ENCODE results near the gene ATAD3A.
"Not testable (repeated sequence)": the region's sequence is repeated elsewhere in the genome, so short reads cannot be mapped to it uniquely, and the experiment has no call there.

The ATAD3A gene

GRCh38 chr1:1511533-1512285 lies at the start of gene ATAD3A:
Gene ATAD3A, plus strand, starts transcription at chr1:1512162. Its CDS starts 107 bp downstream, at chr1:1512269.
- peak; percentile 98 for DNase-seq

- DNase-seq, result no peak
Observed at GRCh38 chr1:1462318-1462966, 49.5 kb upstream of the ATAD3A start.

DNA sequence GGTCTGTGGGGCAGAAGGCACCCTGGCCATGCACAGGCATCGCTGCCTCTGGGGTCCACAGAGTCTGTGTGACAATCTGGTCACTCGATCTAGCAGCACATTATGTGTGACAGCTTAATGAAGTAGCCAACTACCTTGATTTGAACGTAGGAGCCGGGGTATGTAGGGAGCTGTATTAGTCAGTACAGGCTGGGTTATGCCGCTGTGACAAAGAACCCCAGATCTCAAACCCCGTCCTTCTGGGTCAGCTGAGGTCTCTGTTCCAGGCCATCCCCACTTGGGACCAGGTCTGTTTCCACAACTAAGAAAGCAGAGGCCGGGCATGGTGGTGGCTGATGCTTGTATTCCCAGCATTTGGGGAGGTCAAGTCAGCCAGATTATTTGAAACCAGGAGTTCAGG lies 48.6 kb upstream of the ATAD3A start:
- no peak for DNase-seq

GRCh38 chr1:1468196-1468985 lies 43.6 kb upstream of the ATAD3A start:
- DNase-seq, result not testable (repeated sequence)

DNA sequence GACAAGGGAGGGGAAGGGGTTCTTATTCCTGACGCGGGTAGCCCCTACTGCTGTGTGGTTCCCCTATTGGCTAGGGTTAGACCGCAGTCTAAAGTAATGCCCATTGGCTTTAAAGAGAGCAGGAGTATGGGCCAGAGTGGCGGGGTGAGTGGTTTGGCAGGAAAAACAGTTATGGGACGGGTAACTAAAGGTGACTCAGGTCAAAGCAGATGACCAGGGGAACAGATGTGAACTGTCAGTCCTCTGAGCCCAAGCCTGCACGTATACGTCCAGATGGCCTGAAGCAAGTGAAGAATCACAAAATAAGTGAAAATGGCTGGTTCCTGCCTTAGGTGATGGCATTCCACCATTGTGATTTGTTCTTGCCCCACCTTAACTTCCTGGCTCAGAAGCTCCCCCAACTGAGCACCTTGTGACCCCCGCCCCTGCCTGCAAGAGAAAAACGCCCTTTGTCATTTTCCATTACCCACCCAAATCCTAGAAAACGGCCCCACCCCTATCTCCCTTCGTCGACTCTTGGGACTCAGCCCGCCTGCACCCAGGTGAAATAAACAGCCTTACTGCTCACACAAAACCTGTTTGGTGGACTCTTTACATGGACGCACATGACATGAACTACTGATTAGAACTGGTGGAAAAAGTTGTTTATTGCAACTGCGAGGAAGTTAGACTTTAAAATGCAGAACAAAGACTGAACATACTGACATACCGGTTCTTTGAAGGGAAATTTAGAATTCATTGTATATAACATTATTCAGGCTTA lies 41.2 kb upstream of the ATAD3A start:
- DNase-seq, result peak; percentile 57

DNA sequence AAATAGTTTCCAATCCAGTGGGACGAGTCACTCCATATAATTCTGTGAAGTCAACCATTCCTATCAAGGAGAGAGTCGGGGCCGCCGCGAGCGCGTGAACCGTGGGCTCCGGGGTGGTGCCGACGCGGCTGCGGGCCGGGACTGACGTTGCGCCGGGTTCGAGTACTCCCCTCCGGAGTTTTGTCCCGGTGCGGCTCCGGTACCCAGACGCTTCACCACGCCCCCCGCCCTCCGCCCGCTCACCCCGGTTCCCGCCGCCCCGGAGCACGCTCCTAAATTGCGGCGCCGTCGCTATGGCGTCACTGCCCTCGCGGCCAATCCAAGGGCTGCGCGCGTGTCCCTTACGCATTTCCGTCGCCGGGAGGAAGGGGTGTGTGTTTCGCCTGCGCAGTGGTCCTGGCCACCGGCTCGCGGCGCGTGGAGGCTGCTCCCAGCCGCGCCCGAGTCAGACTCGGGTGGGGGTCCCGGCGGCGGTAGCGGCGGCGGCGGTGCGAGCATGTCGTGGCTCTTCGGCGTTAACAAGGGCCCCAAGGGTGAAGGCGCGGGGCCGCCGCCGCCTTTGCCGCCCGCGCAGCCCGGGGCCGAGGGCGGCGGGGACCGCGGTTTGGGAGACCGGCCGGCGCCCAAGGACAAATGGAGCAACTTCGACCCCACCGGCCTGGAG lies 40.4 kb upstream of the ATAD3A start, which contains the start of gene ATAD3B:
TSS of gene ATAD3B (plus strand) at position 377 of the 664 bp plus-strand sequence. CDS start at position 497, 120 bp downstream.
- peak; percentile 96 for DNase-seq

GRCh38 chr1:1472053-1472876 lies 39.7 kb upstream of the ATAD3A start:
- not testable (repeated sequence) for DNase-seq

DNA sequence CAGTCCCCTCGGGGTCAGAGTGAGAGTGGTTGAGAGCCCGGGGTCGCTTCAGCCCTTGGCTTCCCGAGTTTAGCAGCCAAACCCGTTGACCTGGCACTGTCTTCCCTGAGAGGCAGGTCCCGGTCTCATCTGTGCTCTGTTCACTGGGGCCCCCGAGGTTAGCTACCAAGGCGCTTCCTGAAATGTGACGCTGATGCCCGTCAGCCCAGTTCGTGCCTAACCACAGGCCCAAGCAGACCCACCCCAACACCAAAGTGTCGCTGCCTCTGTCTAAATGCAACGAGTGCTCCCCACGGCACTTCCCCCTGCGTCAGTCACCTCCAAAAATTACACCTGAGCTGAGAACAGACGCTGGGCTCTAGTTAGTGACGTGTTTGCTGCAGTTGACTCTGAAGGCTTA lies 36.0 kb upstream of the ATAD3A start:
- not testable (repeated sequence) for DNase-seq

- DNase-seq, result no peak
Observed at GRCh38 chr1:1477206-1477605, 34.8 kb upstream of the ATAD3A start.

DNA sequence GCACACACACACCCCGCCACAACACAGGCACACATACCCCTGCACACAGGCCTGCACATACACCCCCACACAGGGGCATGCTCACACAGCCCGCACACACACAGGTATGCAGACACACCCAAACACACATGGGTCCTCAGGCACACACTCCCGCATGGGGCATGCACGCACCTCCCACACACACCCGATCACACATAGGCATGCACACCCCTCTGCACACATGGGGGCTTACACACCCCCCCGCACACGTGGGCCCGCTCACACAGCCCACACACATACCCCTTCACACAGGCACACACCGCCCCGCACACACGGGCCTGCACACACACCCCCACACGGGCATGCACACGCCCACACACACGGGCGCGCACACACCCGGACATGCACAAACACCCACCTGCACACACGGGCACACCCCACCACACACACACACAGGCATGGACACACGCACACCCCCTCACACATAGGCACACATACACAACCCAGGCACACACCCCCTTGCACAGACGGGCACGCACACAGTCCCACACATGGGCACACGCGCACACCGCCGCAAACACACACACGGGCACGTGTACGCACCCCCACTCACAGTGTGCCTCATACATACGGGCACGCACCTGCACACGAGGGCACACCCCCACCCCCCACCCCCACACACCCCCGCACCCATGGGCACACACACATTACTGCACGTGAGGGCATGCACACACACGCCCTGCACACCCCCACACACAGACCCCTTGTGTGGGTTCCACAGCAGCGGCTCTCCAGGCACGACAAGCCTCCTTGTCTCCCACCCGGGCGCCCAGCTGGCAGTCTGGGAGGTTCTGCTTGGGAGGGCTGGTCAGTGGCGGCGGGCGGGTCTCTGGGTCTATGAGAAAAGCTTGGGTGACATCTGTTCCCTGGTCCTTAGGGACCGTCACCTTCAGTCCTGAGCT lies 32.1 kb upstream of the ATAD3A start:
- no peak for DNase-seq

DNA sequence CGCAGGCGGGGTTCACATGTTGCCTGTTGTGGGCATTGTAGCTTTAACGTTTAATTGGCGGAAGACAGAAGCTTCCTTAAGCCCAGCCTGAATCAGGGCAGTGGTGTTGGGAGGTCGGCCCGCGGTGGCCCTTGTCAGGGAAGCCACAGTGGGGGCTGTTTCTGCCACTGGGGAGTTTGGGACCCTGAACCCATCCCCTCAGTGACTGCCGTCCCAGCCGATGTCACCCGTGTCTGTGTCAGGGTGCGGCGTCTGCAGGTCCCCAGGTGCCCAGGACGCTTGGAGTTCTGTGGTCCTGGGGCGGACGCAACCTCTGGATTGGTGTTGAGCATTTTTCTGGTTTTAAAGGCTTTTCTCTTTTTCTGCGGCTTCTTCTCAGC lies 31.5 kb upstream of the ATAD3A start:
- not testable (repeated sequence) for DNase-seq

- DNase-seq, result not testable (repeated sequence)
Observed at GRCh38 chr1:1481811-1482210, 30.2 kb upstream of the ATAD3A start.

DNA sequence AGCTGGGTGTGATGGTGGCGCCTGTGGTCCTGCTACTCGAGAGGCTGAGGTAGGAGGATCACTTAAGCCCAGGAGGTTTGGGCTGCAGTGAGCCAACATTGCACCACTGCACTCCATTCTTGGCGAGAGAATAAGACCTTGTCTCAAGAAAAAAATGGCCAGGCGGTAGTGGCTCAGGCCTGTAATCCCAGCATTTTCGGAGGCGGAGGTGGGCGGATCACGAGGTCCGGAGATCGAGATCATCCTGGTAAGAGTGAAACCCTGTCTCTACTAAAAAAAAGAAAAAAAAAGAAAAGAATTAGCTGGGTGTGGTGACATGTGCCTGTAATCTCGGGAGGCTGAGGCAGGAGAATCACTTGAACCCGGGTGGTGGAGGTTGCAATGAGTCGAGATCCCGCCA lies 29.1 kb upstream of the ATAD3A start:
- no peak for DNase-seq

- no peak for DNase-seq
Observed at GRCh38 chr1:1483714-1484113, 28.2 kb upstream of the ATAD3A start.

- not testable (repeated sequence) for DNase-seq
Observed at GRCh38 chr1:1484976-1485750, 26.8 kb upstream of the ATAD3A start.

- not testable (repeated sequence) for DNase-seq
Observed at GRCh38 chr1:1485755-1486317, 26.1 kb upstream of the ATAD3A start.

GRCh38 chr1:1487701-1488100 lies 24.3 kb upstream of the ATAD3A start:
- DNase-seq, result no peak

- no peak for DNase-seq
Observed at GRCh38 chr1:1489231-1489630, 22.7 kb upstream of the ATAD3A start.

DNA sequence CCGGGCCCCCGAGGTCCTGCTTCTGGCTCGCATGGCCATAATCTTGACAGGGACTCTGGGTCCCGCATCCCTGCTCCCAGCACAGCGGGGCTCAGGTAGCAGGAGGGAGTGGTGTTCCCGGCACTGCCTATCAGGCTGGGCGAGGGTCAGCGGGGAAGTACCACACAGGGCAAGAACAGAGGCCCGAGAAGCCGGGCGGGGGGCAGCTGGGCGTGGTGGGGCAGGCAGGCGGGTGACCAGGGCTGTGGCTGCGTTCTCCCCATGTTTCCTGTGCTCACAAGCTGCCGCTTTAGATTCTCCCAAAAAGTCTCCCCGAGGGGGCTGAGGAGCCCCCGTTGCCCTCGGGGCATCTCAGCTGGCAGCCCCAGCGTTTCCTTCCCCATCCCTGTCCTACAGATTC lies 22.1 kb upstream of the ATAD3A start:
- DNase-seq, result no peak

All from hematopoietic multipotent progenitor cell treated with erythropoietin and hydrocortisone succinate and interleukin-3 and kit ligand, for 6 days (in vitro differentiated cells).